ENCODE results near the gene SCAF8.
"Not testable (repeated sequence)": the region's sequence is repeated elsewhere in the genome, so short reads cannot be mapped to it uniquely, and the experiment has no call there.

The SCAF8 gene

GRCh38 chr6:154745243-154745642, 12.0 kb downstream of the SCAF8 start:
- no peak for TF ChIP-seq JUND (IDR thresholded peaks at IDR 0.05; ENCODE audit: low read depth)
- in situ Hi-C loops (cut with HindIII; ENCODE audit: low pct_unique_long_range_greater_than_20kb, low sequenced_read_pairs) = no loop called here

GRCh38 chr6:154749341-154749740, 16.1 kb downstream of the SCAF8 start:
- in situ Hi-C loops (cut with HindIII; ENCODE audit: low pct_unique_long_range_greater_than_20kb, low sequenced_read_pairs) = no loop called here
- DNase-seq (ENCODE audit: low read depth in 1 of 2, low spot score in 1 of 2) = no peak
- no peak for TF ChIP-seq JUND (IDR thresholded peaks at IDR 0.05; ENCODE audit: low read depth)

More at GRCh38 chr6:154745243-154745642, 12.0 kb downstream of the SCAF8 start:
- no peak for DNase-seq (ENCODE audit: low read depth in 1 of 2, low spot score in 1 of 2)

GRCh38 chr6:154751011-154751800, 18.0 kb downstream of the SCAF8 start:
- in situ Hi-C loops (cut with HindIII; ENCODE audit: low pct_unique_long_range_greater_than_20kb, low sequenced_read_pairs) = no loop called here
- no peak for TF ChIP-seq JUND (IDR thresholded peaks at IDR 0.05; ENCODE audit: low read depth)
- DNase-seq (ENCODE audit: low read depth in 1 of 2, low spot score in 1 of 2) = no peak

GRCh38 chr6:154752022-154752421, 18.8 kb downstream of the SCAF8 start:
- in situ Hi-C loops (cut with HindIII; ENCODE audit: low pct_unique_long_range_greater_than_20kb, low sequenced_read_pairs) = no loop called here
- DNase-seq (ENCODE audit: low read depth in 1 of 2, low spot score in 1 of 2) = no peak
- no peak for TF ChIP-seq JUND (IDR thresholded peaks at IDR 0.05; ENCODE audit: low read depth)

- TF ChIP-seq JUND (IDR thresholded peaks at IDR 0.05; ENCODE audit: low read depth) = no peak
- in situ Hi-C loops (cut with HindIII; ENCODE audit: low pct_unique_long_range_greater_than_20kb, low sequenced_read_pairs) = no loop called here
- no peak for DNase-seq (ENCODE audit: low read depth in 1 of 2, low spot score in 1 of 2)
Observed at GRCh38 chr6:154754152-154754551, 20.9 kb downstream of the SCAF8 start.

GRCh38 chr6:154757352-154758050, 24.3 kb downstream of the SCAF8 start:
- no peak for DNase-seq (ENCODE audit: low read depth in 1 of 2, low spot score in 1 of 2)
- no peak for TF ChIP-seq JUND (IDR thresholded peaks at IDR 0.05; ENCODE audit: low read depth)
- in situ Hi-C loops (cut with HindIII; ENCODE audit: low pct_unique_long_range_greater_than_20kb, low sequenced_read_pairs) = no loop called here

GRCh38 chr6:154758125-154758524, 24.9 kb downstream of the SCAF8 start:
- in situ Hi-C loops (cut with HindIII; ENCODE audit: low pct_unique_long_range_greater_than_20kb, low sequenced_read_pairs) = no loop called here
- TF ChIP-seq JUND (IDR thresholded peaks at IDR 0.05; ENCODE audit: low read depth) = no peak
- DNase-seq (ENCODE audit: low read depth in 1 of 2, low spot score in 1 of 2) = no peak

- in situ Hi-C loops (cut with HindIII; ENCODE audit: low pct_unique_long_range_greater_than_20kb, low sequenced_read_pairs) = no loop called here
- DNase-seq (ENCODE audit: low read depth in 1 of 2, low spot score in 1 of 2) = no peak
- no peak for TF ChIP-seq JUND (IDR thresholded peaks at IDR 0.05; ENCODE audit: low read depth)
Observed at GRCh38 chr6:154763650-154764049, 30.4 kb downstream of the SCAF8 start.

GRCh38 chr6:154765273-154765672, 32.1 kb downstream of the SCAF8 start:
- TF ChIP-seq JUND (IDR thresholded peaks at IDR 0.05; ENCODE audit: low read depth) = no peak
- DNase-seq (ENCODE audit: low read depth in 1 of 2, low spot score in 1 of 2) = no peak
- in situ Hi-C loops (cut with HindIII; ENCODE audit: low pct_unique_long_range_greater_than_20kb, low sequenced_read_pairs) = no loop called here

- no peak for TF ChIP-seq JUND (IDR thresholded peaks at IDR 0.05; ENCODE audit: low read depth)
- in situ Hi-C loops (cut with HindIII; ENCODE audit: low pct_unique_long_range_greater_than_20kb, low sequenced_read_pairs) = no loop called here
- DNase-seq (ENCODE audit: low read depth in 1 of 2, low spot score in 1 of 2) = no peak
Observed at GRCh38 chr6:154766288-154766687, 33.1 kb downstream of the SCAF8 start.

- no peak for TF ChIP-seq JUND (IDR thresholded peaks at IDR 0.05; ENCODE audit: low read depth)
- in situ Hi-C loops (cut with HindIII; ENCODE audit: low pct_unique_long_range_greater_than_20kb, low sequenced_read_pairs) = no loop called here
- DNase-seq (ENCODE audit: low read depth in 1 of 2, low spot score in 1 of 2) = no peak
Observed at GRCh38 chr6:154767003-154767723, 33.9 kb downstream of the SCAF8 start.

GRCh38 chr6:154768280-154768679, 35.1 kb downstream of the SCAF8 start:
- in situ Hi-C loops (cut with HindIII; ENCODE audit: low pct_unique_long_range_greater_than_20kb, low sequenced_read_pairs) = no loop called here
- no peak for DNase-seq (ENCODE audit: low read depth in 1 of 2, low spot score in 1 of 2)
- no peak for TF ChIP-seq JUND (IDR thresholded peaks at IDR 0.05; ENCODE audit: low read depth)

GRCh38 chr6:154773610-154774089, 40.4 kb downstream of the SCAF8 start:
- in situ Hi-C loops (cut with HindIII; ENCODE audit: low pct_unique_long_range_greater_than_20kb, low sequenced_read_pairs) = no loop called here
- TF ChIP-seq JUND (IDR thresholded peaks at IDR 0.05; ENCODE audit: low read depth) = no peak
- no peak for DNase-seq (ENCODE audit: low read depth in 1 of 2, low spot score in 1 of 2)

- not testable (repeated sequence) for DNase-seq (ENCODE audit: low read depth in 1 of 2, low spot score in 1 of 2)
Observed at GRCh38 chr6:154779157-154779556, 45.9 kb downstream of the SCAF8 start.

More at GRCh38 chr6:154779157-154779556, 45.9 kb downstream of the SCAF8 start:
- in situ Hi-C loops (cut with HindIII; ENCODE audit: low pct_unique_long_range_greater_than_20kb, low sequenced_read_pairs) = not testable (repeated sequence)
